Dedifferentiated amniotic fluid mesenchymal stem cell (primary cell): Measurements from ENCODE around the gene F10.

Experiments
- DNase-seq: peaks from one replicate; pipeline ENCODE4 v3.0.0-alpha.2; 2016; ENCODE audit errors: extremely low spot score

The F10 gene

DNA sequence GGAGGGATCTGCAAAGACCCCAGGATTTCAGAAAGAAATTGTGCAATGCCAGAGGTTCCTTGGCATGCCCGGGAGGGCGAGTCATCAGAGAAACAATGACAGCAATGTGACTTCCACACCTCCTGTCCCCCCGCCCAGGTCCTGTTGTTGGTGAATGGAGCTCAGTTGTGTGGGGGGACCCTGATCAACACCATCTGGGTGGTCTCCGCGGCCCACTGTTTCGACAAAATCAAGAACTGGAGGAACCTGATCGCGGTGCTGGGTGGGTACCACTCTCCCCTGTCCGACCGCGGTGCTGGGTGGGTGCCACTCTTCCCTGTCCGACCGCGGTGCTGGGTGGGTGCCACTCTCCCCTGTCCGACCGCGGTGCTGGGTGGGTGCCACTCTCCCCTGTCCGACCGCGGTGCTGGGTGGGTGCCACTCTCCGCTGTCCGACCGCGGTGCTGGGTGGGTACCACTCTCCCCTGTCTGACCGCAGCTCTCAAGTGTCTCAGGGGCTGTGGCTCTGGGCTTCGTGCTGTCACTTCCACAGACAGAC, 5.2 kb upstream of the F10 start:
- no peak for DNase-seq

DNA sequence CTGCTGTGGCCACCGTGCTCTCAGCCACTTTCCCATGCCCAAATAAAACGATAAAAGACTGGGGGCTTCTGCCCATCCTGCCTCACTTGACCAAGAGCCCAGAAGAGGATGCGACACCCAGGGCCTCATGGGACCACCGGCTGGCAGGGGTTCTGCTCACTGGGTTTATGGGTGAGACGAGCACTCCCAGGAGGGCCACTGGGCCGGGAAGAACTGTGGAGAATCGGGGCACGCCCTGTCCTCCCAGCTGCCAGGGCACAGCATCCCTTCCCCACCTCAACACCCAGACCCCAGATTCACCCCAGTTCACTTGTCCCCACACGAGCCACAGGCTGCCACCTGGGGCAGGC, 4.7 kb upstream of the F10 start:
- DNase-seq: no peak

GRCh38 chr13:113118261-113119021, 4.2 kb upstream of the F10 start:
- DNase-seq: no peak

GRCh38 chr13:113119166-113119821, 3.3 kb upstream of the F10 start:
- DNase-seq: no peak

- DNase-seq: no peak
These were observed 2.8 kb upstream of the F10 start for GRCh38 chr13:113119822-113120189.

- no peak for DNase-seq
These were observed 2.1 kb upstream of the F10 start for GRCh38 chr13:113120300-113121182.

- DNase-seq: no peak
These were observed 1.2 kb upstream of the F10 start for GRCh38 chr13:113121183-113121927.

GRCh38 chr13:113121928-113122471, 599 bp upstream of the F10 start:
- no peak for DNase-seq

- no peak for DNase-seq
These were observed 915 bp downstream of the F10 start for GRCh38 chr13:113123226-113124201.

- no peak for DNase-seq
These were observed 1.8 kb downstream of the F10 start for GRCh38 chr13:113124211-113124970.

GRCh38 chr13:113125506-113126264, 3.1 kb downstream of the F10 start:
- no peak for DNase-seq

GRCh38 chr13:113126265-113127150, 3.9 kb downstream of the F10 start:
- no peak for DNase-seq

DNA sequence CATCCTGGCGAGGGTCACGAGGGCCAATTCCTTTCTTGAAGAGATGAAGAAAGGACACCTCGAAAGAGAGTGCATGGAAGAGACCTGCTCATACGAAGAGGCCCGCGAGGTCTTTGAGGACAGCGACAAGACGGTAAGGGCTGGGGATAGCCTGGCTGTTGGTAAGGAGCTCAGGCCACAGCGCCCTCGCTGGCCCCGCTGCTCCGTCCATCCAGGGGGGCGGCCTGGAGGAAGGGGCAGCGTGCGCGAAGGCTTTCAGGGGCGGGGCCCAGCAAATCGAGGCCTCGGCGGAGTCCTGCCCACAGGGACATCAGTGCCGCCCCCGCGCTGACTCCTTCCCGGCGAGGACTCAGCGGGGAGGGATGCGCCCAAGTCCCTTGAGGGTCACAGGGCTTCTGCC, 6.9 kb downstream of the F10 start:
- no peak for DNase-seq

- DNase-seq: no peak
These were observed 7.5 kb downstream of the F10 start for GRCh38 chr13:113129921-113130750.

DNA sequence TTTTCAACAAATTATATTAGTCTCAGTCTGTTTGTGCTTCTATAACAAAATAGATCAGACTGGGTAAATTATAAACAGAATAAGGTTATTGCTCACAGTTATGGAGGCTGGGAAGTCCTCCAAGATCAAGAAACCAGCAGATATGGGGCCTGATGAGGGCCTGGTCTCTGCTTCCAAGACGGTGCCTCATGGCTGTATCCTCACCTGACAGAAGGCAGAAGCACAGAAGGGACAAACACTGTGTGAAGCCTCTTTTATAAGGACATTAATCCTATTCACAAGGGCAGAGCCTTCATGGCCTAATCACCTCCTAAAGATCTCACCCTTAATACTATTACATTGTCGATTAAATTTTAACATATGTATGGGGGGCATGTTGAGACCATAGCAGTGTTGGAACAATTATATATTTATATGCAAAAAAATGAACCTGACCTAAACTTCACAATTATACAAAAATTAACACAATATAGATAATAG, 12.7 kb downstream of the F10 start:
- DNase-seq: no peak

DNA sequence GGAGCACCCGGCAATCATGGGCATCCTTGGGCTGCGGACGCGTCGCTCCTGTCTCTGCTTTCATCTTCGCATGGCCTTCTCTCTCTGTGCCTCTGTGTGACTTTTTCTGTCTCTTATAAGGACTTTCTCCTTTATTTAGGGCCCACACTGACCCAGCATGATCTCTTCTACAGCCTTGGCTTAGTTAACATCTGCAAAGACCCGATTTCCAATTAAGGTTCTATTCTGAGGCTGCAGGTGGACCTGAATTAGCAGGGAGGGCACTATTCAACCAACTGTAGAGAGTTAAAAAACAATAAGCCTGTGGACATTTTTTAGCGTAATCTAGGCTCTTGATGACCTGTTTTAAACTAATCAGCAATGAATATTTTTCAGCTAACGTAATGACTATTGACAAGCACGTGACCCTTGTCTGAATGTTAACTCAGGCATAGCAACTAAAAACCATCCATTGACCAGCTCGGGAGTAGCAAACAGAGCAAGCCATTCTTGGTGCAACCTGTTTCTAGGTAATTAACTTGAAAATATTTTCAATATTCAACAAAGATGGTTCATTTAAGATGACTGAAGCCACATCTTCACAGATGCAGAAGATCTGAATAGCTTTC, 15.2 kb downstream of the F10 start:
- DNase-seq: no peak
